Measurements from ENCODE around the gene PPIH. TPM values are rescaled to one million over a fixed set of nuclear protein-coding genes. Genes with fewer than 3 reads are reported as not detected.
"Not testable (repeated sequence)": the region's sequence is repeated elsewhere in the genome, so short reads cannot be mapped to it uniquely, and the experiment has no call there.

PPIH gene
- total RNA-seq, result 100 to 1,000 TPM; 112 to 121 TPM

DNA sequence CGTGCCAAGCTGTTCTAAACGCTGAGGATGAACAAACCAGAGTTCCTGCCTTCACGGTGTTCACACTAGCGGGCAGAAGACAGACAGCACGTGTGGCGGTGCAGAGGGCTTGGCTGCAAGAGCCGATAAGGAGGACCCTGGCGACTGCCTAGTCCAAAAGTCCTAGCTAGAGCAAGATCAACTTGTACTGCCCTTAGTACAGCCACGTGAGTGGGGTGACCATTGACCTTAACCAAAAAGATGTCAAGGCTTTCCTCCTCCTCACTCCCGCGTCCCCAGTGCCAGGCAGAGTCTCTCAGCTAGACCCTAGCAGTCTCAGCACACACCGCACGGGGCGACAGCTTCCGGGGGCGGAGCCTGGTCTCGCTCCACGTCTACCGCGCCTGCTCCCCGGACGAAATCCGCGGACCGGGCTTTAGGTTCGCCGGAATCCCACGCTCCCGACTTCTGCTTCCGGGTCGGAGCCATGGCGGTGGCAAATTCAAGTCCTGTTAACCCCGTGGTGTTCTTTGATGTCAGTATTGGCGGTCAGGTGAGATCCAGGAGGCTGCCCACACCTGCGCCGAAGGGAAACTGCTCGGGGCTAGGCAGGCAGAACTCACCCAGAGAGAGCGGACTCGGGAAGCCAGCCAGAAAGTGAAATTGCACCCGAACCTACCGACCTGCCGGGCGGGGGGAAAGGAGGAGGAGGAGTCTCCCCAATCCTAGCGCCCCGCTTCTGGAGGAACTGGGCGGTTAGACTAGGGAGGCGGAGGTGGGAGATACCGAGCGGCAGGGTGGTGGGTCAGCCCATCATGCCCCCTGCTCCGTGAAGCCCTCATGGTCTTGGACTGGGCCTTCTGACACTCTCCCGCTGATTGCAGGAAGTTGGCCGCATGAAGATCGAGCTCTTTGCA, at the start of gene PPIH:
Gene PPIH, plus strand, starts transcription at position 443 of the 896 bp plus-strand sequence. Its CDS starts 24 bp downstream, at position 467.
- Mint-ChIP-seq H3K27ac (peak within 1 kb of the TSS; percentile 99), H3K4me3 (peak within 1 kb of the TSS; percentile 88), H3K36me3 (ENCODE audit: low read depth) (peaks cover 33% of the 10 kb centered on the region), H3K4me1 (ENCODE audit: low read depth) (peaks cover 42% of the 10 kb centered on the region), H3K9me3 (ENCODE audit: insufficient read depth) (no peaks in the 10 kb centered on the region), H3K27me3 (ENCODE audit: low read depth) (no peaks in the 10 kb centered on the region)
- ATAC-seq (peak; percentile 97), DNase-seq (peak; percentile 97)
- ChIA-PET CTCF (interaction anchor here (0.8 to 2.2 kb wide), 9 partner anchors 7 to 314 kb away, joined by 3 to 17 read pairs (median 3); partner anchors contain the start of genes C1orf50, P3H1 and YBX1), POLR2A (interaction anchor here (0.7 to 2.0 kb wide), 11 partner anchors 11 to 738 kb away, joined by 3 to 41 read pairs (median 3); partner anchors contain the start of genes C1orf50, P3H1 and YBX1)

DNA sequence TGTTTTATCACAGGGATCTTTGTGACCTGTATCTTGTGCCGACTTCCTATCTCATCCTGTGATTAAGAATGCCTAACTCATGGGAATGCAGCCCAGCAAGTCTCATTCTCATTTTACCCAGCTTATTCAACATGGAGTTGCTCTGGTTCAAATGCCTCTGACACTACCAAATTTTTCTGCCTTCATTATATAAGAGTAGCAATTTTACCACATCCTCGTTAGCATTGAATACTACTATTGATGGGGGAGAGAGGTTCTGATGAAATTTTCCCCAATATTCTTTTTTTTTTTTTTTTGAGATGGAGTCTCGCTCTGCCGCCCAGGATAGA, 44.5 kb upstream of the PPIH start:
- H3K4me1 Mint-ChIP-seq (ENCODE audit: low read depth), result no peaks in the 10 kb centered on the region
- peaks cover 4% of the 10 kb centered on the region for H3K27me3 Mint-ChIP-seq (ENCODE audit: low read depth)
- CTCF ChIA-PET, result no interaction called here
- no peaks in the 10 kb centered on the region for H3K36me3 Mint-ChIP-seq (ENCODE audit: low read depth)
- no peak for DNase-seq
- POLR2A ChIA-PET, result no interaction called here
- H3K4me3 Mint-ChIP-seq, result no peak overlapping the region
- no peaks in the 10 kb centered on the region for H3K9me3 Mint-ChIP-seq (ENCODE audit: insufficient read depth)
- ATAC-seq, result no peak
- no peak overlapping the region for H3K27ac Mint-ChIP-seq

DNA sequence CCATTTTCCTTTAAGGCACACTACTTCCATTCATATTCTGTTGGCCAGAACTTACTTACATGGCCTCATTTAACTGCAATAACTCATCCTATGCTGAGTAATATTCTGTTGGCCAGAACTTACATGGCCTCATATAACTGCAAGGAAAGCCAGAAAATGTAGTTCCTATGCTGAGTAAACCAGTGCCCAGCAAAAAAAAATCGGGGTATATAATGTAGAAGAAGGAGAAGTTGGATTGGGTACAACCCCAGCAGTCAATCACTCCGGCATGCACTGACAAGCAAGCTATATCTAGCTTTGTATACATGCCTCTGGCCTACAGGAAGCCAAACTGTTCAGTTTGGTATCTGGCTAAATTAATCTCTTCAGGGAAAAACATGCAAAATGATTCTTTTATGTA, 39.4 kb upstream of the PPIH start:
- H3K4me3 Mint-ChIP-seq, result no peak overlapping the region
- POLR2A ChIA-PET, result no interaction called here
- no peak overlapping the region for H3K27ac Mint-ChIP-seq
- no peaks in the 10 kb centered on the region for H3K9me3 Mint-ChIP-seq (ENCODE audit: insufficient read depth)
- no peaks in the 10 kb centered on the region for H3K4me1 Mint-ChIP-seq (ENCODE audit: low read depth)
- H3K27me3 Mint-ChIP-seq (ENCODE audit: low read depth), result peaks cover 3% of the 10 kb centered on the region
- no peak for ATAC-seq
- CTCF ChIA-PET, result no interaction called here
- no peaks in the 10 kb centered on the region for H3K36me3 Mint-ChIP-seq (ENCODE audit: low read depth)
- DNase-seq, result no peak

DNA sequence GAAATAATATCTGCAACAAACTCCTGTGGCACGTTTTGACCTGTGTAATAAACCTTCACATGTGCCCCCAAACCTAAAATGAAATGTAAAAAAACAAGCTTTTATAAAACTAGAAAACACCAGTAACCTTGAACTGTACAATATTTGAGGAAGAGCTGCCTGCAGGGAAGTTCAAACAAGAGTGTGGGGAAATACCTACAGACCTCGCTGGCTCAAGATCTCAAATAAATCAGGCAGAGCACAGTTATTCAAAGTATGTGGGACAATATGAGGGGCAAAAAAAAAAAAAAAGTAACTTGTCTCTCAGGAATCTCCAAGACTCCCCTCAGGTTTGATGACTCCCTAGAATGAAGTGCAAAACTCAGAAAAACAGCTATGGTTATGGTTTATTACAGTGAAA, 37.9 kb upstream of the PPIH start:
- ATAC-seq (no peak), DNase-seq (no peak)
- H3K4me1 Mint-ChIP-seq (ENCODE audit: low read depth), result no peaks in the 10 kb centered on the region
- H3K27me3 Mint-ChIP-seq (ENCODE audit: low read depth), result peaks cover 3% of the 10 kb centered on the region
- H3K27ac Mint-ChIP-seq, result no peak overlapping the region
- POLR2A ChIA-PET, result no interaction called here
- H3K4me3 Mint-ChIP-seq, result no peak overlapping the region
- H3K36me3 Mint-ChIP-seq (ENCODE audit: low read depth), result no peaks in the 10 kb centered on the region
- CTCF ChIA-PET, result no interaction called here
- no peaks in the 10 kb centered on the region for H3K9me3 Mint-ChIP-seq (ENCODE audit: insufficient read depth)

DNA sequence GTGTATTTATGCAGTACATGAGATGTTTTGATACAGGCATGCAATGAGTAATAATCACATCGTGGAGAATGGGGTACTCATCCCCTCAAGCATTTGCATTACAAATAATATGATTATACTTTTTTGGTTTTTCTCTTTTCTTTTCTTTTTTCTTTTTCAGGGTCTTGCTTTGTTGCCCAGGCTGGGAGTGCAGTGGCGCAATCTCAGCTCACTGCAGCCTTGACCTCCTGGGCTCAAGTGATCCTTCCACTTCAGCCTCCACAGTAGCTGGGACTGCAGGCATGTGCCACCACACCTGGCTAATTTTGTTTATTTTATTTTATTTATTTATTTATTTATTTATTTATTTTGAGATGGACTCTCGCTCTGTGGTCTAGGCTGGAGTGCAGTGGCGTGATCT, 37.0 kb upstream of the PPIH start:
- H3K36me3 Mint-ChIP-seq (ENCODE audit: low read depth); CTCF ChIA-PET; H3K27me3 Mint-ChIP-seq (ENCODE audit: low read depth); POLR2A ChIA-PET; ATAC-seq; H3K9me3 Mint-ChIP-seq (ENCODE audit: insufficient read depth); H3K4me1 Mint-ChIP-seq (ENCODE audit: low read depth); H3K27ac Mint-ChIP-seq; DNase-seq; H3K4me3 Mint-ChIP-seq: not testable (repeated sequence)

DNA sequence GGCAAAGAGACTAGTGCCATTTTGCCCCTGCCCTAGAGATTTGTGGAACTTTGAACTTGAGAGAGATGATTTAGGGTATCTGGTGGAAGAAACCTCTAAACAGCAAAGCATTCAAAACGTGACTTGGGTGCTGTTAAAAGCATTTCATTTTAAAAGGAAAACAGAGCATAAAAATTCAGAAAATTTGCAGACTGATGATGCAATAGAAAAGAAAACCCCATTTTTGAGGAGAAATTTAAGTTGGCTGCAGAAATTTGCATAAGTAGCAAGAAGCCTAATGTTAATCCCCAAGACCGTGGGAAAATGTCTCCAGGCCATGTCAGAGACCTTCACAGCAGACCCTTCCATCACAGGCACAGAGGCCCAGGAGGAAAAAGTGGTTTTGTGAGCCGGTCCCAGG, 31.0 kb upstream of the PPIH start:
- ATAC-seq, CTCF ChIA-PET, H3K4me3 Mint-ChIP-seq: not testable (repeated sequence)

DNA sequence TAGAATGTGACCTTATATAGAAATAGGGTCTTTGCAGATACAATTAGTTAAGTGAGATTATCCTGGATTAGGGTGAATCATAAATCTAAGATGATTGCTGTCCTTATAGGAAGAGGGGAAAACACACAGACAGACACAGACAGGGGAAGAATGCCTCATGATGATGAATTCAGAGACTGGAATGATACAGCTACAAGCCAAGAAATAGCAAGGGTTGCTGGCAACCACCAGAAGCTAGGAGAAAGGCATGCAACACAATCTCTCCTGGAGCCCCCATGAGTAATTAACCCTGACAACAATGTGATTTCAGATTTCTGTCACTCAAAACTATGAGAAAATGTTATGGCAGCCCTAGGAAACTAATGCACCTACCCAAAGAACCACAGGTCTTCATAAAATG, 19.1 kb upstream of the PPIH start:
- ChIA-PET CTCF (interaction anchor here (0.7 kb wide), 1 partner anchor 21 kb away, joined by 3 read pairs; no protein-coding TSS in a partner anchor), POLR2A (no interaction called here)
- ATAC-seq, result no peak
- Mint-ChIP-seq H3K27ac (no peak overlapping the region), H3K4me1 (ENCODE audit: low read depth) (no peaks in the 10 kb centered on the region), H3K9me3 (ENCODE audit: insufficient read depth) (no peaks in the 10 kb centered on the region), H3K27me3 (ENCODE audit: low read depth) (peaks cover 5% of the 10 kb centered on the region), H3K36me3 (ENCODE audit: low read depth) (no peaks in the 10 kb centered on the region), H3K4me3 (no peak overlapping the region)
- DNase-seq, result no peak

More for the DNA sequence above, 31.0 kb upstream of the PPIH start:
- H3K36me3 Mint-ChIP-seq (ENCODE audit: low read depth); H3K4me1 Mint-ChIP-seq (ENCODE audit: low read depth); H3K27me3 Mint-ChIP-seq (ENCODE audit: low read depth); DNase-seq; H3K27ac Mint-ChIP-seq; H3K9me3 Mint-ChIP-seq (ENCODE audit: insufficient read depth); POLR2A ChIA-PET: not testable (repeated sequence)

DNA sequence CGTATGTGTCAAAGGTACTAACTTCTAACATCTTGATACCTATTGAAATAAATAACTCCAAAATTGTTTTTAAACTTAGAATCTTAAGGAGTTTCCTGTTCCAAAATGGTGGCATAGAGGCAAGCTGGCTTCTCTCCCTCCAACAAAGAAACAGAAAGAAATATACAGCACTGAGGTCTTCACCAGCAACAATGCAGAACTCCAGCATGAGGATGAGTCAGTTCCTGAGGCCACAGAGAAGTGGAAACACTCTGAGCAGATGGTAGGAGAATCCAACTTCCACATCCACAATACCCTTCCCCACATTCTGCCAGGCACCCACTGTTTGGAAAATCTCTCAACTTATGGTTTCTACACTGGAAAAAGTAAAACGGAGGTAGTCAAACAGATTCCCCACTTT, 12.2 kb upstream of the PPIH start:
- no peak for ATAC-seq
- Mint-ChIP-seq H3K27me3 (ENCODE audit: low read depth) (peaks cover 3% of the 10 kb centered on the region), H3K4me3 (no peak overlapping the region), H3K9me3 (ENCODE audit: insufficient read depth) (peaks cover 6% of the 10 kb centered on the region), H3K36me3 (ENCODE audit: low read depth) (peaks cover 4% of the 10 kb centered on the region), H3K27ac (no peak overlapping the region), H3K4me1 (ENCODE audit: low read depth) (no peaks in the 10 kb centered on the region)
- POLR2A ChIA-PET, result no interaction called here
- DNase-seq, result no peak
- CTCF ChIA-PET, result no interaction called here

DNA sequence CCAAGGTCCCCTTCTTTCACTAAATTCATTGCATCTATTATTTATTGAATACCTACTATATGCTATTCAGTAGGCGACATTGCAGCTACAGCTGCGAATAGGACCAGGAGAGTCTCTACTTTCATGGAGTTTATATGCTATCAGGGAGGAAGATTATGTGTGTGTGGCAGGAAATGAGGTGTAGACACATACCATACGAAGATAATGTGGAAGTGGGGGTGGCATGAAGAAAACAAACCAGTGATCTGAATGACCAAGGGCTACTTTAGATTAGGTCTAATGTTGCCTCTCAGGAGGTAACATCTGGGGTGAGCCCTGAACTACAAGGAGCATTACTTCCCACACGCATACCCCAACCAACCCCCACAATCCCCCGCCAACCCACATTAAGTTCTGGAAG, 1.0 kb upstream of the PPIH start:
- Mint-ChIP-seq H3K4me3 (peak overlapping the region; percentile 88), H3K27me3 (ENCODE audit: low read depth) (peaks cover 2% of the 10 kb centered on the region), H3K4me1 (ENCODE audit: low read depth) (peaks cover 41% of the 10 kb centered on the region), H3K36me3 (ENCODE audit: low read depth) (peaks cover 31% of the 10 kb centered on the region), H3K9me3 (ENCODE audit: insufficient read depth) (no peaks in the 10 kb centered on the region), H3K27ac (peak overlapping the region; percentile 99)
- CTCF ChIA-PET, result interaction anchor here (0.9 to 2.2 kb wide), 7 partner anchors 8 to 313 kb away, joined by 3 to 17 read pairs (median 3); partner anchors contain the start of gene YBX1
- ATAC-seq (no peak), DNase-seq (no peak)
- POLR2A ChIA-PET, result interaction anchor here (1.0 to 2.0 kb wide), 7 partner anchors 18 to 737 kb away, joined by 3 to 41 read pairs (median 6); partner anchors contain the start of genes C1orf50, P3H1 and YBX1

DNA sequence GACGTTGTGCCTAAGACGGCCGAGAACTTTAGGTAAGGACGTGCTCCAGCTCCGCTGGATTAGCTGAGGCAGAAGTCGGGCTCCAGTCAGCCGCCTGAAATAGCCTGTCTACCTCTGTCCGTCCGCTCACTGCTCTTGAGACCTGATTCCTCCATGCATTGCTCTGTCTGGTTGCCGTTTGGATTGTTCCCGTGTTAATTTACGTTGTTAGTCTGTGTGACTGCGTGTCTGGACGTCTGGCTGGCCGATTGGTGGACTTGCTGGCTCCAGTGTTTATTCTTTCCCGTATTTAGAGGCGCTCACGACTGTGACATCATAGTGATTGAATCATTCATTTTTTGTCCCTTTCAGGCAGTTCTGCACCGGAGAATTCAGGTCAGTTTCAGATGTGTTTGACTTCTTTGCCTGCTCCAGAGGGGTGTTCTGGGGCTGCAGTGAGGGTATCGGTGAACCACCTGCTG, 684 bp downstream of the PPIH start:
- H3K36me3 Mint-ChIP-seq (ENCODE audit: low read depth), result peaks cover 39% of the 10 kb centered on the region
- peak overlapping the region; percentile 88 for H3K4me3 Mint-ChIP-seq
- POLR2A ChIA-PET, result interaction anchor here (1.2 to 2.0 kb wide), 4 partner anchors 16 to 108 kb away, joined by 3 to 41 read pairs (median 10); partner anchors contain the start of genes C1orf50, P3H1 and YBX1
- DNase-seq (no peak), ATAC-seq (no peak)
- peaks cover 42% of the 10 kb centered on the region for H3K4me1 Mint-ChIP-seq (ENCODE audit: low read depth)
- peak overlapping the region; percentile 99 for H3K27ac Mint-ChIP-seq
- H3K9me3 Mint-ChIP-seq (ENCODE audit: insufficient read depth), result no peaks in the 10 kb centered on the region
- H3K27me3 Mint-ChIP-seq (ENCODE audit: low read depth), result no peaks in the 10 kb centered on the region
- CTCF ChIA-PET, result interaction anchor here (1.3 to 2.2 kb wide), 3 partner anchors 24 to 108 kb away, joined by 3 to 17 read pairs (median 8); partner anchors contain the start of genes C1orf50, P3H1 and YBX1

DNA sequence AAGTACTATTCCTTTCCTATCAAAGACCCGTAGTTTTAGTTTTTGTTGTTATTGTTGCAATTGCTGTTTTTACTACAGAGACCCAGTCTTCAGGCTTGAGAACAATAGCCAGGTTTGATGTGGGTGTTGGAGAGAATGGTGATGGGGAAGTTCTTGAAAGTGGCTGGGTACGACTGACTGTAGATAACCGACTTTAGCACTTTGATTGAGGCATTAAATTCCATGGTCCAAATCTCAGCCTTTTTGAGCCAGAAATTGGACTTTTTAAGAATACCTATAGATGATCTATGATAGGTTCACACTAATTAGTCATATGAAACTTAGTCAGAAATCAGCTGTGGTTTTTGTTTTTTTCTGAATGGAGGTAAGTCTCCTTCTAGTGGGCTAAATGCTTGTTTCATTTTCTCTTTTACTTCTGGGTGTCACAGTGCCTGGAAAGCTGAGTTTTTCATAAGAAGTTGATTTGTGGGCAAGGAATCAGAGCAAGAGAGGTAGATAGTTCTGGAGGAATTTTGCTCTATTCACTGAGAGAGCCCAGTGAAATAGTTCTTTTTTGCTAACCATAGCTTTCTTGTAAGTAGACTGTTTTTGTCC, 2.8 kb downstream of the PPIH start:
- ATAC-seq, result peak; percentile 20
- CTCF ChIA-PET, result interaction anchor here (0.9 to 1.7 kb wide), 3 partner anchors 21 to 83 kb away, joined by 4 to 8 read pairs (median 7); partner anchors contain the start of gene YBX1
- peaks cover 54% of the 10 kb centered on the region for H3K36me3 Mint-ChIP-seq (ENCODE audit: low read depth)

More for the DNA sequence above, 2.8 kb downstream of the PPIH start:
- no peaks in the 10 kb centered on the region for H3K27me3 Mint-ChIP-seq (ENCODE audit: low read depth)
- POLR2A ChIA-PET, result interaction anchor here (2.3 to 4.1 kb wide), 2 partner anchors 22 to 106 kb away, joined by 11 to 32 read pairs; partner anchors contain the start of genes C1orf50, P3H1 and YBX1
- no peaks in the 10 kb centered on the region for H3K9me3 Mint-ChIP-seq (ENCODE audit: insufficient read depth)
- peak overlapping the region; percentile 67 for H3K4me3 Mint-ChIP-seq
- H3K27ac Mint-ChIP-seq, result peak overlapping the region; percentile 79
- peaks cover 42% of the 10 kb centered on the region for H3K4me1 Mint-ChIP-seq (ENCODE audit: low read depth)
- DNase-seq, result no peak
